ENCODE results near the gene NUP210.

- TF ChIP-seq TARDBP (IDR thresholded peaks at IDR 0.05) (no peak), SP1 (IDR thresholded peaks at IDR 0.05) (no peak), HDGF (IDR thresholded peaks at IDR 0.05; ENCODE audit: borderline replicate concordance) (no peak), FOXM1 (IDR thresholded peaks at IDR 0.05; ENCODE audit: borderline replicate concordance) (no peak), BHLHE40 (IDR thresholded peaks at IDR 0.05; ENCODE audit: borderline replicate concordance) (no peak), FOXA1 (IDR thresholded peaks at IDR 0.05) (no peak), ZNF384 (IDR thresholded peaks at IDR 0.05) (no peak), ARNT (IDR thresholded peaks at IDR 0.05) (no peak)
- TF ChIP-seq, protein P1, sequence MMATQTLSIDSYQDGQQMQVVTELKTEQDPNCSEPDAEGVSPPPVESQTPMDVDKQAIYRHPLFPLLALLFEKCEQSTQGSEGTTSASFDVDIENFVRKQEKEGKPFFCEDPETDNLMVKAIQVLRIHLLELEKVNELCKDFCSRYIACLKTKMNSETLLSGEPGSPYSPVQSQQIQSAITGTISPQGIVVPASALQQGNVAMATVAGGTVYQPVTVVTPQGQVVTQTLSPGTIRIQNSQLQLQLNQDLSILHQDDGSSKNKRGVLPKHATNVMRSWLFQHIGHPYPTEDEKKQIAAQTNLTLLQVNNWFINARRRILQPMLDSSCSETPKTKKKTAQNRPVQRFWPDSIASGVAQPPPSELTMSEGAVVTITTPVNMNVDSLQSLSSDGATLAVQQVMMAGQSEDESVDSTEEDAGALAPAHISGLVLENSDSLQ (IDR thresholded peaks at IDR 0.05): no peak
These were observed 84.6 kb downstream of the NUP210 start for GRCh38 chr3:13335503-13335902.

Measured in HEK293T (cell line).